ENCODE data around the gene SLC25A21.

SLC25A21 gene

GRCh38 chr14:37114559-37114958, 57.8 kb downstream of the SLC25A21 start:
- TF ChIP-seq CTCF (IDR thresholded peaks at IDR 0.05; ENCODE audit: low read length) (no peak), EZH2 (optimal IDR thresholded peaks at IDR 0.05; ENCODE audit: low read depth, low read length) (no peak), EZH2phosphoT487 (IDR thresholded peaks at IDR 0.05; ENCODE audit: low read length) (no peak)
- no peaks in the 10 kb centered on the region for H3K9me2 ChIP-seq (replicated peaks; ENCODE audit: insufficient read depth, low read length)
- no peaks in the 10 kb centered on the region for H3K36me3 ChIP-seq (replicated peaks; ENCODE audit: insufficient read depth, low read length)

GRCh38 chr14:37114002-37114401, 58.4 kb downstream of the SLC25A21 start:
- Histone ChIP-seq H3K27me3 (replicated peaks; ENCODE audit: insufficient read depth, low read length) (no peaks in the 10 kb centered on the region), H3K27ac (ENCODE audit: low read length) (no peak overlapping the region), H3K4me2 (ENCODE audit: low read depth, low read length) (no peak overlapping the region), H3K79me2 (ENCODE audit: low read length) (no peaks in the 10 kb centered on the region), H4K20me1 (ENCODE audit: insufficient read depth, low read length) (no peaks in the 10 kb centered on the region), H3K9ac (ENCODE audit: low read length) (no peak overlapping the region), H3K36me3 (replicated peaks; ENCODE audit: insufficient read depth, low read length) (no peaks in the 10 kb centered on the region), H2AFZ (ENCODE audit: low read length) (no peak overlapping the region), H3K4me1 (ENCODE audit: low read length) (no peaks in the 10 kb centered on the region), H3K9me2 (replicated peaks; ENCODE audit: insufficient read depth, low read length) (no peaks in the 10 kb centered on the region), H3F3A (ENCODE audit: insufficient read depth, low read length) (no peaks in the 10 kb centered on the region), H3K9me3 (replicated peaks; ENCODE audit: insufficient read depth, low read length) (no peaks in the 10 kb centered on the region), H3K4me3 (ENCODE audit: low read length) (no peak overlapping the region)
- DNase-seq = no peak
- TF ChIP-seq EZH2 (optimal IDR thresholded peaks at IDR 0.05; ENCODE audit: low read depth, low read length) (no peak), CTCF (IDR thresholded peaks at IDR 0.05; ENCODE audit: low read length) (no peak)

More at GRCh38 chr14:37114559-37114958, 57.8 kb downstream of the SLC25A21 start:
- DNase-seq = no peak
- Histone ChIP-seq H2AFZ (ENCODE audit: low read length) (no peak overlapping the region), H3K79me2 (ENCODE audit: low read length) (no peaks in the 10 kb centered on the region), H4K20me1 (ENCODE audit: insufficient read depth, low read length) (no peaks in the 10 kb centered on the region), H3K9me3 (replicated peaks; ENCODE audit: insufficient read depth, low read length) (no peaks in the 10 kb centered on the region), H3K4me1 (ENCODE audit: low read length) (no peaks in the 10 kb centered on the region), H3K4me3 (ENCODE audit: low read length) (no peak overlapping the region), H3K4me2 (ENCODE audit: low read depth, low read length) (no peak overlapping the region), H3K27ac (ENCODE audit: low read length) (no peak overlapping the region), H3K27me3 (replicated peaks; ENCODE audit: insufficient read depth, low read length) (no peaks in the 10 kb centered on the region), H3F3A (ENCODE audit: insufficient read depth, low read length) (no peaks in the 10 kb centered on the region), H3K9ac (ENCODE audit: low read length) (no peak overlapping the region)

GRCh38 chr14:37098132-37098531, 74.3 kb downstream of the SLC25A21 start:
- no peak overlapping the region for H3K4me3 ChIP-seq (ENCODE audit: low read length)
- no peak for DNase-seq

More at GRCh38 chr14:37098132-37098531, 74.3 kb downstream of the SLC25A21 start:
- TF ChIP-seq EZH2 (optimal IDR thresholded peaks at IDR 0.05; ENCODE audit: low read depth, low read length) = no peak
- no peak for TF ChIP-seq CTCF (IDR thresholded peaks at IDR 0.05; ENCODE audit: low read length)
- no peak for TF ChIP-seq EZH2phosphoT487 (IDR thresholded peaks at IDR 0.05; ENCODE audit: low read length)
- H3K27me3 ChIP-seq (replicated peaks; ENCODE audit: insufficient read depth, low read length) = no peaks in the 10 kb centered on the region
- no peak overlapping the region for H2AFZ ChIP-seq (ENCODE audit: low read length)
- H3K27ac ChIP-seq (ENCODE audit: low read length) = no peak overlapping the region
- no peak overlapping the region for H3K9ac ChIP-seq (ENCODE audit: low read length)
- H4K20me1 ChIP-seq (ENCODE audit: insufficient read depth, low read length) = no peaks in the 10 kb centered on the region
- H3K36me3 ChIP-seq (replicated peaks; ENCODE audit: insufficient read depth, low read length) = no peaks in the 10 kb centered on the region
- H3K9me3 ChIP-seq (replicated peaks; ENCODE audit: insufficient read depth, low read length) = no peaks in the 10 kb centered on the region
- no peak overlapping the region for H3K4me2 ChIP-seq (ENCODE audit: low read depth, low read length)
- no peaks in the 10 kb centered on the region for H3F3A ChIP-seq (ENCODE audit: insufficient read depth, low read length)
- no peaks in the 10 kb centered on the region for H3K79me2 ChIP-seq (ENCODE audit: low read length)
- H3K4me1 ChIP-seq (ENCODE audit: low read length) = no peaks in the 10 kb centered on the region
- no peaks in the 10 kb centered on the region for H3K9me2 ChIP-seq (replicated peaks; ENCODE audit: insufficient read depth, low read length)

Data from MM.1S (cell line).